ENCODE data around the gene KIF17.

The KIF17 gene

GRCh38 chr1:20663365-20663764 lies 54.4 kb downstream of the KIF17 start:
- DNase-seq (ENCODE audit: low read depth in 2 of 3, low spot score in 1 of 3), result no peak

GRCh38 chr1:20662110-20662475 lies 55.7 kb downstream of the KIF17 start:
- no peak for DNase-seq (ENCODE audit: low read depth in 2 of 3, low spot score in 1 of 3)

- DNase-seq (ENCODE audit: low read depth in 2 of 3, low spot score in 1 of 3), result peak; percentile 87 to 95 (median 94)
Measured at GRCh38 chr1:20661207-20662109, 56.3 kb downstream of the KIF17 start, which contains the start of gene DDOST. TSS of gene DDOST (minus strand) at chr1:20661369. CDS start at chr1:20661350, 19 bp downstream.

- DNase-seq (ENCODE audit: low read depth in 2 of 3, low spot score in 1 of 3), result peak in 1 of 3 donors; percentile 8
Measured at GRCh38 chr1:20660847-20661206, 57.0 kb downstream of the KIF17 start.

- no peak for DNase-seq (ENCODE audit: low read depth in 2 of 3, low spot score in 1 of 3)
Measured at GRCh38 chr1:20660363-20660762, 57.4 kb downstream of the KIF17 start.

GRCh38 chr1:20658166-20658915 lies 59.5 kb downstream of the KIF17 start:
- no peak for DNase-seq (ENCODE audit: low read depth in 2 of 3, low spot score in 1 of 3)

GRCh38 chr1:20657024-20657423 lies 60.8 kb downstream of the KIF17 start:
- no peak for DNase-seq (ENCODE audit: low read depth in 2 of 3, low spot score in 1 of 3)

DNA sequence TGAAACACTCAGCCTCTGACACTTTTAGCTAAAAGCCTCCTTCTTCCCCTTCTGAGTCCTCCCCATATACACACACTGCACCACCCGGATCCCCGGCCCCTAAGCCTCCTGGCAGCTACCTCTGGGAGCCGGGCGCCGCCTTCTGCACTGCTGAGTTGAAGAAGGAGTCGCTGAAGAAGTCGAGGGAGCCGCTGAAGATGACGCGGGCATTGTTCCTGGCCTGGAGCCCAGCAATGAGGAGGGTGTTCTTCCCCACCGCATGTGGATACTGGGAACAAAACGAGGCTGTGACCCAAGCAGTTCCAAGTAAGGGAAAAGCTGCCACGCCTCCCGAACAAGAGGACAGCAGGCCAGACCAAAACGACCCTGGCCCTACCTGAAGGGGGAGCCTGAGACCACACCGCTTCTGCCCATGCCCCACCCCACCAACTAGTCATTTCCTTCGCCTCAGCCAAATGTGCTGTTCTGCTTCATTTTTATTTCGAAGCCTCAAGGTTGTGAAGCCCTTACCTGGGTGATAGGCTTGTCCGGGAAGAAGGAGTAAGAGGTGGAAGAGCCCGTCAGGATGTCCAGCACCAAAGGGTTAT lies 63.6 kb downstream of the KIF17 start:
- DNase-seq (ENCODE audit: low read depth in 2 of 3, low spot score in 1 of 3), result no peak

GRCh38 chr1:20652300-20652699 lies 65.5 kb downstream of the KIF17 start:
- no peak for DNase-seq (ENCODE audit: low read depth in 2 of 3, low spot score in 1 of 3)

DNA sequence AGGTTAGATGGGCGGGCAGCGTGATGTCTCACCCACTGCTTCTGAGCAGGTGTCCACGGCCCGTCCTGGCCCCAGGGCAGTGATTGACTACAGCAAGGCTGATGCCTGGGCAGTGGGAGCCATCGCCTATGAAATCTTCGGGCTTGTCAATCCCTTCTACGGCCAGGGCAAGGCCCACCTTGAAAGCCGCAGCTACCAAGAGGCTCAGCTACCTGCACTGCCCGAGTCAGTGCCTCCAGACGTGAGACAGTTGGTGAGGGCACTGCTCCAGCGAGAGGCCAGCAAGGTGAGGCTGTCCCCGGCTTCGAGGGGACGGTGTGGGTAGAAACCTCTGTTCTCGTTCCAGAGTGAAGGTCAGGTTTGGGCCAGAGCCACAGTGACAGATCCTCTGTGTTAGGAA lies 68.9 kb downstream of the KIF17 start:
- no peak for DNase-seq (ENCODE audit: low read depth in 2 of 3, low spot score in 1 of 3)

GRCh38 chr1:20648438-20648837 lies 69.4 kb downstream of the KIF17 start:
- no peak for DNase-seq (ENCODE audit: low read depth in 2 of 3, low spot score in 1 of 3)

DNA sequence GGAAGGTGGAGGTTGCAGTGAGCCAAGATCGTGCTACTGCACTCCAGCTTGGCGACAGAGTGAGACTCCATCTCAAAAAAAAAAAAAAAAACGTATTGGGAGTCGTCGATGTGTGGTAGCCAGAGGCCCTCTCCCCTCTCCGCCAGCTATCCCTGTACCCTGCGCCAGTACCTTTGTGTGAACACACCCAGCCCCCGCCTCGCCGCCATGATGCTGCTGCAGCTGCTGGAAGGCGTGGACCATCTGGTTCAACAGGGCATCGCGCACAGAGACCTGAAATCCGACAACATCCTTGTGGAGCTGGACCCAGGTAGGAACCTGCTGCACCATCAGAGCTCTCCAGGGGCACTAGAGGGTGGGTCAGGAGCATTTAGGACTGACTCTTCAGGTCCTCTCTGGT lies 72.4 kb downstream of the KIF17 start:
- DNase-seq (ENCODE audit: low read depth in 2 of 3, low spot score in 1 of 3), result no peak

- DNase-seq (ENCODE audit: low read depth in 2 of 3, low spot score in 1 of 3), result no peak
Measured at GRCh38 chr1:20644416-20644815, 73.4 kb downstream of the KIF17 start.

DNA sequence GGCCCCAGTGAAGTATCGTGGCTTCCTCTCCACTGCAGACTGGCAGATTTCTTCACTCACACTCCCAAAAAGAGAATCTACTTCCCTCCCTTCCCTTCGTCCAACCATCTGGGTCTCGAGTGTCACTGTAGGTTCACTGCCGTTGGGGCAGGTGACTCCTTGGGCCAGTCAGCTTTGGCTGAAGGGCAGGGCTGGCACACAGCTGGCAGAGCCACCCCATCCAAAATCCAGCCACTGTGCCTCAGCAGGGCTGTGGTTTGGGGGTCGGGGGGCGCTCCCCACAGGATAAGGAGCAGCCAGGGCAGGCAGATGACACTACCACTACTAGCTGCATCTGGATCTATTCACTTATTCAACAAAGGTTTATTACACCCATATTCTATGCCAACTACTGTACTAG lies 74.7 kb downstream of the KIF17 start:
- DNase-seq (ENCODE audit: low read depth in 2 of 3, low spot score in 1 of 3), result no peak

- no peak for DNase-seq (ENCODE audit: low read depth in 2 of 3, low spot score in 1 of 3)
Measured at GRCh38 chr1:20641975-20642374, 75.8 kb downstream of the KIF17 start.

DNA sequence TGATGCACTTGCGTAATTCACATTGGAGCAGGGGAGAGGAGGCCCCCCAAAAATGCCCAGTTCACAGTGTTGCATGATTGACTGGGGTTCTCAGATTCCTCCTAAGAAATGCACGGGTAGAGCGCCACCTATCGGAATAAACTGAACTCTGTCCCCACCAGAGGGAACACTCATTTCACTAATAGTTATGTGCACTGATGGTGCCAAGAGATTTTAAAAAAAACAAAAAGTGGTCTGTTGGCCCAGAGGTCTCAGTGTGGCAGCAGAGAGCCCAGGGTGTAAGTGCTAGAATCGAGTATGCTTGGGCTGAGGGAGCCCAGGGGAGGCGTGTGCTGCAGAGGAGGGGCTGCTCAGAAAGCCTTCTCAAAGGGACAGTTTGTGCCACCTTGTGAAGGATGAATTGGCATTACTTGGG lies 77.6 kb downstream of the KIF17 start:
- DNase-seq (ENCODE audit: low read depth in 2 of 3, low spot score in 1 of 3), result peak in 2 of 3 donors; percentile 35 to 63

DNA sequence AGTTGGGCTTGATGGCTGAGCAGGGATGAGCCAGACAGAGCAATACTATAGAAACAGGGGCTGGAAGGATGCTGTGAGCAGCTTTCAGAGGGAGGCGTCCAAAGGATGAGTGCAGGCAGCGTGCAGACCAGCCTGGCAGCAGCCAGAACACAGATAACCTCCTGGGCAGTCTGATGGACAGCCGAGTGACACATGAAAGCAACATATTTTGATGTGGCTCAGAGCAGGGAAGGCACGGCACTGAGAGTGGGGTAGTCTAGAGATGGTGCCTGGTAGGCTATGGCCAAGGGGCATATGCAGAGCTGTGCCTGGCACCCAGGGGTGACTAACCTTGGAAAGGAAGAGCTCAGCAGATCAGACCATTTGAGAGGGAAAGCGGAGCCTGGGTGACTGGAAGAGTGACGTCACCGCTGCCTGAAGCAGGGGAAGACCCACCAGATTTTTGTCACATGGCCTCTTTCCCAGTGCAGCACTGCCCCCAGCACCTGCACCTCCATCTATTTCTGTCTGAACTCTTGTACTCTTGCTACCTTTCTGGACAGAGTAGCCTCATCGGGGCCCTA lies 80.9 kb downstream of the KIF17 start:
- DNase-seq (ENCODE audit: low read depth in 2 of 3, low spot score in 1 of 3), result no peak

DNA sequence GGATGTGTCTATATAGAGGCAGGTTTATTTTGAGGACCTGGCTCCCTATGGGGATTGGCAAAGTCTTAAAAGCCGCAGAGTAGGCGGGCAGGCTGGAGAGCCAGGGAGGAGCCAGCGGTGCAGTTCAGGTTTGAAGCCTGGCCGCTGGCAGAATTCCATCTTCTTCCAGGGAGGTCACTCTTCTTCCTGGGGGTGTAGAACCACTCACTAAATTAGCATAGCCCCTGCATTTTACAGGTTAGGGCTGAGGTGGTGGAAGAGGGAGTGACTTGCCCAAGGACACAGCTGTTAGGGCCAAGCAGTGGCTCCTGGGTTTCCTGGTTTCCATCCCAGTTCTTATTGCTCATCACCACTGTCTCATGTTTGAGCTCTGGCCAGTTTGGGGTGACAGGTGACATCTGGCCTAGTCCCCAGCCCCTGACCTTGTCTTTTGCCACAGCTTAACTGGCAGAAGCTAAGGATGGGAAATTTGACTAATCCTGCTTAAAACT lies 83.2 kb downstream of the KIF17 start:
- peak in 1 of 3 donors; percentile 8 for DNase-seq (ENCODE audit: low read depth in 2 of 3, low spot score in 1 of 3)

- DNase-seq (ENCODE audit: low read depth in 2 of 3, low spot score in 1 of 3), result peak in 1 of 3 donors; percentile 12
Measured at GRCh38 chr1:20634065-20634593, 83.7 kb downstream of the KIF17 start.

- peak; percentile 72 to 94 (median 80) for DNase-seq (ENCODE audit: low read depth in 2 of 3, low spot score in 1 of 3)
Measured at GRCh38 chr1:20633190-20634064, 84.4 kb downstream of the KIF17 start, which contains the start of gene PINK1. TSS of gene PINK1 (plus strand) at chr1:20633458. CDS start at chr1:20633549, 91 bp downstream.

Data from stimulated activated CD4-positive, alpha-beta T cell treated with anti-CD3 and anti-CD28 coated beads, Interleukin-12 subunit alpha, Interleukin-12 subunit beta, amount 100 ng/mL, for 48 hours (primary cell).